ENCODE measurements around the gene COA1.
"Not testable (repeated sequence)": the region's sequence is repeated elsewhere in the genome, so short reads cannot be mapped to it uniquely, and the experiment has no call there.

The COA1 gene

GRCh38 chr7:43758029-43758821, 28.9 kb upstream of the COA1 start, which contains the start of gene BLVRA:
Gene BLVRA (plus strand): TSS chr7:43758680. CDS start chr7:43771159, 12,479 bp downstream.
- no peak for DNase-seq (ENCODE audit: low read depth)

- no peak for DNase-seq (ENCODE audit: low read depth)
These were observed 27.9 kb upstream of the COA1 start for GRCh38 chr7:43757073-43757720.

- peak; percentile 16 for DNase-seq (ENCODE audit: low read depth)
These were observed 27.2 kb upstream of the COA1 start for GRCh38 chr7:43756368-43757072.

- no peak for DNase-seq (ENCODE audit: low read depth)
These were observed 25.3 kb upstream of the COA1 start for GRCh38 chr7:43754596-43754995.

- DNase-seq (ENCODE audit: low read depth) = no peak
These were observed 24.5 kb upstream of the COA1 start for GRCh38 chr7:43753843-43754242.

GRCh38 chr7:43753271-43753810, 24.0 kb upstream of the COA1 start:
- DNase-seq (ENCODE audit: low read depth) = no peak

GRCh38 chr7:43752411-43752810, 23.1 kb upstream of the COA1 start:
- DNase-seq (ENCODE audit: low read depth) = no peak

- no peak for DNase-seq (ENCODE audit: low read depth)
These were observed 20.9 kb upstream of the COA1 start for GRCh38 chr7:43750016-43750887.

GRCh38 chr7:43749383-43749940, 20.1 kb upstream of the COA1 start:
- DNase-seq (ENCODE audit: low read depth) = no peak

- DNase-seq (ENCODE audit: low read depth) = no peak
These were observed 18.2 kb upstream of the COA1 start for GRCh38 chr7:43747328-43748105.

GRCh38 chr7:43742692-43743091, 13.4 kb upstream of the COA1 start:
- no peak for DNase-seq (ENCODE audit: low read depth)

- DNase-seq (ENCODE audit: low read depth) = no peak
These were observed 8.3 kb upstream of the COA1 start for GRCh38 chr7:43737467-43738127.

- no peak for DNase-seq (ENCODE audit: low read depth)
These were observed 6.7 kb upstream of the COA1 start for GRCh38 chr7:43735802-43736603.

GRCh38 chr7:43735403-43735801, 6.1 kb upstream of the COA1 start:
- no peak for DNase-seq (ENCODE audit: low read depth)

GRCh38 chr7:43734575-43735332, 5.4 kb upstream of the COA1 start:
- not testable (repeated sequence) for DNase-seq (ENCODE audit: low read depth)

GRCh38 chr7:43731494-43731893, 2.2 kb upstream of the COA1 start:
- not testable (repeated sequence) for DNase-seq (ENCODE audit: low read depth)

GRCh38 chr7:43729924-43730248, 563 bp upstream of the COA1 start:
- DNase-seq (ENCODE audit: low read depth) = no peak

GRCh38 chr7:43727494-43727893, 1.8 kb downstream of the COA1 start:
- no peak for DNase-seq (ENCODE audit: low read depth)

Data from fibroblast of the conjunctiva (primary cell).